ENCODE data around the gene DLG2.

- TF ChIP-seq CTCF (IDR thresholded peaks at IDR 0.05) (no peak), POLR2A (IDR thresholded peaks at IDR 0.05) (no peak), POLR2AphosphoS5 (IDR thresholded peaks at IDR 0.05) (no peak)
Measured at GRCh38 chr11:84137960-84138359, 1489.2 kb downstream of the DLG2 start.

Measured in sigmoid colon (tissue), 4 donors.